GM23338 (cell line): ENCODE measurements around the gene SLC25A15. TPM values are rescaled to one million over a fixed set of nuclear protein-coding genes. Genes with fewer than 3 reads are reported as not detected.

Source experiments
- ATAC-seq: fragments of 200-7000 bp; cut with Tn5 transposase; 3 replicates; pipeline ENCODE4 v1.9.1; 2020
- DNase-seq: peaks from one replicate; pipeline ENCODE4 v3.0.0-alpha.2; 2015; ENCODE audit warnings: low spot score
- H2AFZ ChIP-seq: fragments of 200-600 bp; sonication (generic); 2 replicates; pipeline ENCODE4 v1.8.0; 2016; ENCODE audit warnings: antibody characterized with exemption, mild to moderate bottlenecking, moderate library complexity
- H3F3A ChIP-seq: fragments of 200-600 bp; sonication (generic); replicated peaks from 2 replicates; pipeline ENCODE4 v1.8.0; 2017; ENCODE audit warnings: antibody characterized with exemption, mixed run types, low read depth
- H3K27ac ChIP-seq: fragments of 200-600 bp; sonication (generic); 2 replicates; pipeline ENCODE4 v1.6.1; 2016; ENCODE audit warnings: low read depth
- H3K27me3 ChIP-seq: fragments of 200-600 bp; sonication (generic); 2 replicates; pipeline ENCODE4 v1.8.0; 2016; ENCODE audit warnings: mild to moderate bottlenecking, mixed run types, moderate library complexity; ENCODE audit not compliant: insufficient read depth
- H3K36me3 ChIP-seq: fragments of 200-600 bp; sonication (generic); 2 replicates; pipeline ENCODE4 v1.8.0; 2016; ENCODE audit warnings: mild to moderate bottlenecking; ENCODE audit not compliant: insufficient read depth
- H3K4me1 ChIP-seq: fragments of 200-600 bp; sonication (generic); 2 replicates; pipeline ENCODE4 v1.8.0; 2016; ENCODE audit warnings: mild to moderate bottlenecking, moderate library complexity; ENCODE audit not compliant: insufficient read depth
- H3K4me2 ChIP-seq: fragments of 200-600 bp; sonication (generic); 2 replicates; pipeline ENCODE4 v1.7.1; 2017; ENCODE audit warnings: mixed run types
- H3K4me3 ChIP-seq: fragments of 200-600 bp; sonication (generic); 2 replicates; pipeline ENCODE4 v1.6.1; 2016; ENCODE audit warnings: mixed run types
- H3K79me2 ChIP-seq: fragments of 200-600 bp; sonication (generic); replicated peaks from 2 replicates; pipeline ENCODE4 v1.8.0; 2017; ENCODE audit warnings: mild to moderate bottlenecking; ENCODE audit not compliant: insufficient read depth
- H3K9me2 ChIP-seq: fragments of 200-600 bp; sonication (generic); 2 replicates; pipeline ENCODE4 v1.8.0; 2017; ENCODE audit not compliant: insufficient read depth
- H4K20me1 ChIP-seq: fragments of 200-600 bp; sonication (generic); replicated peaks from 2 replicates; pipeline ENCODE4 v1.8.0; 2017; ENCODE audit warnings: mild to moderate bottlenecking; ENCODE audit not compliant: insufficient read depth
- H3K27ac Mint-ChIP-seq: 2 replicates; pipeline ENCODE4 v1.8.0; 2020; ENCODE audit warnings: inconsistent platforms, mild to moderate bottlenecking, moderate library complexity, mixed read lengths
- H3K27me3 Mint-ChIP-seq: 3 replicates; pipeline ENCODE4 v1.8.0; 2022; ENCODE audit warnings: low read depth, mild to moderate bottlenecking, moderate library complexity, mixed read lengths, inconsistent platforms; ENCODE audit not compliant: insufficient read depth, poor library complexity
- H3K36me3 Mint-ChIP-seq: 3 replicates; pipeline ENCODE4 v1.8.0; 2021; ENCODE audit warnings: low read depth, mild to moderate bottlenecking, inconsistent platforms, moderate library complexity, mixed read lengths
- H3K4me1 Mint-ChIP-seq: 3 replicates; pipeline ENCODE4 v1.8.0; 2020; ENCODE audit warnings: mild to moderate bottlenecking, inconsistent platforms, mixed read lengths
- H3K4me3 Mint-ChIP-seq: 3 replicates; pipeline ENCODE4 v1.8.0; 2021; ENCODE audit warnings: moderate library complexity, mild to moderate bottlenecking, inconsistent platforms, mixed read lengths
- H3K9me3 Mint-ChIP-seq: 3 replicates; pipeline ENCODE4 v1.8.0; 2020; ENCODE audit warnings: moderate library complexity, mild to moderate bottlenecking, inconsistent platforms, mixed read lengths
- CREB1 ChIP-seq: fragments of 250-450 bp; sonication (Bioruptor Pico); IDR thresholded peaks from 2 replicates; pipeline ENCODE4 v1.5.0; 2020; ENCODE audit warnings: low read depth, mild to moderate bottlenecking, moderate library complexity
- EZH2 ChIP-seq: fragments of 200-600 bp; sonication (generic); IDR thresholded peaks from one replicate; pipeline ENCODE4 v1.8.0; 2017; ENCODE audit warnings: antibody characterized with exemption, mild to moderate bottlenecking, low read depth; ENCODE audit not compliant: unreplicated experiment
- EZH2phosphoT487 ChIP-seq: fragments of 200-600 bp; sonication (generic); IDR thresholded peaks from one replicate; pipeline ENCODE4 v1.8.1; 2018; ENCODE audit warnings: antibody characterized with exemption; ENCODE audit not compliant: unreplicated experiment
- JUNB ChIP-seq: IDR thresholded peaks from one replicate; pipeline ENCODE4 v1.6.1; 2016; ENCODE audit warnings: antibody characterized with exemption; ENCODE audit not compliant: unreplicated experiment
- NANOG ChIP-seq: IDR thresholded peaks from 2 replicates; pipeline ENCODE4 v1.6.1; 2016; ENCODE audit warnings: antibody characterized with exemption, borderline replicate concordance
- POLR2AphosphoS5 ChIP-seq: IDR thresholded peaks from 2 replicates; pipeline ENCODE4 v1.6.1; 2016; ENCODE audit warnings: antibody characterized with exemption, low read depth
- STAT1 ChIP-seq: IDR thresholded peaks from one replicate; pipeline ENCODE4 v1.6.1; 2016; ENCODE audit warnings: antibody characterized with exemption; ENCODE audit not compliant: unreplicated experiment
- ZNF114 ChIP-seq: fragments of 250-450 bp; sonication (Bioruptor Pico); IDR thresholded peaks from 2 replicates; pipeline ENCODE4 v1.5.0; 2020; ENCODE audit warnings: mild to moderate bottlenecking, moderate library complexity
- ZNF331 ChIP-seq: fragments of 250-450 bp; sonication (Bioruptor Pico); IDR thresholded peaks from 2 replicates; pipeline ENCODE4 v1.5.0; 2020; ENCODE audit warnings: low read depth, mild to moderate bottlenecking, moderate library complexity
- polyA plus RNA-seq: library from polyadenylated mRNA; unstranded; fragments of >200 nt; fragmentation: Nextera tagmentation; extraction: Ambion mirVana; gene quantifications from 2 replicates; pipeline ENCODE4 v1.2.1, GENCODE V29; 2016
- total RNA-seq: library from RNA; depleted of rRNA; stranded (reverse); fragments of >200 nt; shearing (Covaris generic); gene quantifications from 2 replicates; pipeline ENCODE4 v1.2.3, GENCODE V29; 2014
- TF ChIP-seq, protein P1 (sequence below): IDR thresholded peaks from 2 replicates; pipeline ENCODE4 v1.6.1; 2016; ENCODE audit warnings: antibody characterized with exemption
- TF ChIP-seq, protein P2 (sequence below): fragments of 250-450 bp; sonication (Bioruptor Pico); IDR thresholded peaks from 2 replicates; pipeline ENCODE4 v1.5.0; 2020; ENCODE audit warnings: mild to moderate bottlenecking, moderate library complexity
- TF ChIP-seq, protein P3 (sequence below): IDR thresholded peaks from one replicate; pipeline ENCODE4 v1.6.1; 2018; ENCODE audit warnings: antibody characterized with exemption; ENCODE audit not compliant: unreplicated experiment
- TF ChIP-seq, protein P4 (sequence below), 2 experiments: fragments of 200-600 bp in 1 of 2; sonication (generic) in 1 of 2; conservative IDR thresholded peaks; 2 replicates each; pipeline versions ENCODE4 v1.5.1 to v1.6.1; 2016 to 2017; ENCODE audit warnings: antibody characterized with exemption in 2 of 2, low read depth in 2 of 2, mild to moderate bottlenecking in 2 of 2, moderate library complexity in 1 of 2

Gene SLC25A15
- total and polyA plus RNA-seq, 2 experiments from 2014 or later = 6.5 to 32.6 TPM

DNA sequence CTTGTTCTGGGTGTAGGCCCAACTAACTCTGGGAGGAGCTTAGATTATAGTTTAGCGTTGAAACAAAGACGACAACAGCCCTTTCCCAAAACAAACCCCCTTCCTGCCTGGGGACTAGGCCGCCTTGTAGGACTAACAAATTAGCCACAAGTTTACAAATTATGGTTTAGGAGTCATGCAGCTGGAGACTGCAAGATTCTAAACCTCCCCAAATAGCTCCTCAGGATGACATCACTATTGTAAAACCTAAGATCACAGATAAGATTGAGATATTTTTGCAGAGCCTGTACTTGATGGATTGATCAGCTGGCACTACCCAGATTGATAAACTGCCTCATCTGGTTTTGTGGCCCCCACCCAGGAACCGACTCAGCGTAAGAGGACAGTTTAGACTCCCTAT is 2.3 kb upstream of the SLC25A15 start:
- H3K4me2 ChIP-seq = no peak overlapping the region
- H3K4me3 ChIP-seq = no peak overlapping the region
- no peak for ATAC-seq
- no peaks in the 10 kb centered on the region for H3K27me3 ChIP-seq
- no peaks in the 10 kb centered on the region for H4K20me1 ChIP-seq
- no peaks in the 10 kb centered on the region for H3K4me1 Mint-ChIP-seq
- TF ChIP-seq, protein P1, sequence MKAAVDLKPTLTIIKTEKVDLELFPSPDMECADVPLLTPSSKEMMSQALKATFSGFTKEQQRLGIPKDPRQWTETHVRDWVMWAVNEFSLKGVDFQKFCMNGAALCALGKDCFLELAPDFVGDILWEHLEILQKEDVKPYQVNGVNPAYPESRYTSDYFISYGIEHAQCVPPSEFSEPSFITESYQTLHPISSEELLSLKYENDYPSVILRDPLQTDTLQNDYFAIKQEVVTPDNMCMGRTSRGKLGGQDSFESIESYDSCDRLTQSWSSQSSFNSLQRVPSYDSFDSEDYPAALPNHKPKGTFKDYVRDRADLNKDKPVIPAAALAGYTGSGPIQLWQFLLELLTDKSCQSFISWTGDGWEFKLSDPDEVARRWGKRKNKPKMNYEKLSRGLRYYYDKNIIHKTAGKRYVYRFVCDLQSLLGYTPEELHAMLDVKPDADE = no peak
- TF ChIP-seq NANOG = no peak
- TF ChIP-seq POLR2AphosphoS5 = no peak
- TF ChIP-seq ZNF331 (CRISPR knock-in tag) = no peak
- no peak for TF ChIP-seq EZH2phosphoT487
- no peak for TF ChIP-seq ZNF114 (CRISPR knock-in tag)
- no peak for TF ChIP-seq STAT1
- TF ChIP-seq, protein P2, sequence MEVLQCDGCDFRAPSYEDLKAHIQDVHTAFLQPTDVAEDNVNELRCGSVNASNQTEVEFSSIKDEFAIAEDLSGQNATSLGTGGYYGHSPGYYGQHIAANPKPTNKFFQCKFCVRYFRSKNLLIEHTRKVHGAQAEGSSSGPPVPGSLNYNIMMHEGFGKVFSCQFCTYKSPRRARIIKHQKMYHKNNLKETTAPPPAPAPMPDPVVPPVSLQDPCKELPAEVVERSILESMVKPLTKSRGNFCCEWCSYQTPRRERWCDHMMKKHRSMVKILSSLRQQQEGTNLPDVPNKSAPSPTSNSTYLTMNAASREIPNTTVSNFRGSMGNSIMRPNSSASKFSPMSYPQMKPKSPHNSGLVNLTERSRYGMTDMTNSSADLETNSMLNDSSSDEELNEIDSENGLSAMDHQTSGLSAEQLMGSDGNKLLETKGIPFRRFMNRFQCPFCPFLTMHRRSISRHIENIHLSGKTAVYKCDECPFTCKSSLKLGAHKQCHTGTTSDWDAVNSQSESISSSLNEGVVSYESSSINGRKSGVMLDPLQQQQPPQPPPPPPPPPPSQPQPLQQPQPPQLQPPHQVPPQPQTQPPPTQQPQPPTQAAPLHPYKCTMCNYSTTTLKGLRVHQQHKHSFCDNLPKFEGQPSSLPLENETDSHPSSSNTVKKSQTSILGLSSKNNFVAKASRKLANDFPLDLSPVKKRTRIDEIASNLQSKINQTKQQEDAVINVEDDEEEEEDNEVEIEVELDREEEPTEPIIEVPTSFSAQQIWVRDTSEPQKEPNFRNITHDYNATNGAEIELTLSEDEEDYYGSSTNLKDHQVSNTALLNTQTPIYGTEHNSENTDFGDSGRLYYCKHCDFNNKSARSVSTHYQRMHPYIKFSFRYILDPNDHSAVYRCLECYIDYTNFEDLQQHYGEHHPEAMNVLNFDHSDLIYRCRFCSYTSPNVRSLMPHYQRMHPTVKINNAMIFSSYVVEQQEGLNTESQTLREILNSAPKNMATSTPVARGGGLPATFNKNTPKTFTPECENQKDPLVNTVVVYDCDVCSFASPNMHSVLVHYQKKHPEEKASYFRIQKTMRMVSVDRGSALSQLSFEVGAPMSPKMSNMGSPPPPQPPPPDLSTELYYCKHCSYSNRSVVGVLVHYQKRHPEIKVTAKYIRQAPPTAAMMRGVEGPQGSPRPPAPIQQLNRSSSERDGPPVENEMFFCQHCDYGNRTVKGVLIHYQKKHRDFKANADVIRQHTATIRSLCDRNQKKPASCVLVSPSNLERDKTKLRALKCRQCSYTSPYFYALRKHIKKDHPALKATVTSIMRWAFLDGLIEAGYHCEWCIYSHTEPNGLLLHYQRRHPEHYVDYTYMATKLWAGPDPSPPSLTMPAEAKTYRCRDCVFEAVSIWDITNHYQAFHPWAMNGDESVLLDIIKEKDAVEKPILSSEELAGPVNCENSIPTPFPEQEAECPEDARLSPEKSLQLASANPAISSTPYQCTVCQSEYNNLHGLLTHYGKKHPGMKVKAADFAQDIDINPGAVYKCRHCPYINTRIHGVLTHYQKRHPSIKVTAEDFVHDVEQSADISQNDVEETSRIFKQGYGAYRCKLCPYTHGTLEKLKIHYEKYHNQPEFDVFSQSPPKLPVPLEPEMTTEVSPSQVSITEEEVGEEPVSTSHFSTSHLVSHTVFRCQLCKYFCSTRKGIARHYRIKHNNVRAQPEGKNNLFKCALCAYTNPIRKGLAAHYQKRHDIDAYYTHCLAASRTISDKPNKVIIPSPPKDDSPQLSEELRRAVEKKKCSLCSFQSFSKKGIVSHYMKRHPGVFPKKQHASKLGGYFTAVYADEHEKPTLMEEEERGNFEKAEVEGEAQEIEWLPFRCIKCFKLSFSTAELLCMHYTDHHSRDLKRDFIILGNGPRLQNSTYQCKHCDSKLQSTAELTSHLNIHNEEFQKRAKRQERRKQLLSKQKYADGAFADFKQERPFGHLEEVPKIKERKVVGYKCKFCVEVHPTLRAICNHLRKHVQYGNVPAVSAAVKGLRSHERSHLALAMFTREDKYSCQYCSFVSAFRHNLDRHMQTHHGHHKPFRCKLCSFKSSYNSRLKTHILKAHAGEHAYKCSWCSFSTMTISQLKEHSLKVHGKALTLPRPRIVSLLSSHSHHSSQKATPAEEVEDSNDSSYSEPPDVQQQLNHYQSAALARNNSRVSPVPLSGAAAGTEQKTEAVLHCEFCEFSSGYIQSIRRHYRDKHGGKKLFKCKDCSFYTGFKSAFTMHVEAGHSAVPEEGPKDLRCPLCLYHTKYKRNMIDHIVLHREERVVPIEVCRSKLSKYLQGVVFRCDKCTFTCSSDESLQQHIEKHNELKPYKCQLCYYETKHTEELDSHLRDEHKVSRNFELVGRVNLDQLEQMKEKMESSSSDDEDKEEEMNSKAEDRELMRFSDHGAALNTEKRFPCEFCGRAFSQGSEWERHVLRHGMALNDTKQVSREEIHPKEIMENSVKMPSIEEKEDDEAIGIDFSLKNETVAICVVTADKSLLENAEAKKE (CRISPR knock-in tag) = no peak
- TF ChIP-seq, protein P3, sequence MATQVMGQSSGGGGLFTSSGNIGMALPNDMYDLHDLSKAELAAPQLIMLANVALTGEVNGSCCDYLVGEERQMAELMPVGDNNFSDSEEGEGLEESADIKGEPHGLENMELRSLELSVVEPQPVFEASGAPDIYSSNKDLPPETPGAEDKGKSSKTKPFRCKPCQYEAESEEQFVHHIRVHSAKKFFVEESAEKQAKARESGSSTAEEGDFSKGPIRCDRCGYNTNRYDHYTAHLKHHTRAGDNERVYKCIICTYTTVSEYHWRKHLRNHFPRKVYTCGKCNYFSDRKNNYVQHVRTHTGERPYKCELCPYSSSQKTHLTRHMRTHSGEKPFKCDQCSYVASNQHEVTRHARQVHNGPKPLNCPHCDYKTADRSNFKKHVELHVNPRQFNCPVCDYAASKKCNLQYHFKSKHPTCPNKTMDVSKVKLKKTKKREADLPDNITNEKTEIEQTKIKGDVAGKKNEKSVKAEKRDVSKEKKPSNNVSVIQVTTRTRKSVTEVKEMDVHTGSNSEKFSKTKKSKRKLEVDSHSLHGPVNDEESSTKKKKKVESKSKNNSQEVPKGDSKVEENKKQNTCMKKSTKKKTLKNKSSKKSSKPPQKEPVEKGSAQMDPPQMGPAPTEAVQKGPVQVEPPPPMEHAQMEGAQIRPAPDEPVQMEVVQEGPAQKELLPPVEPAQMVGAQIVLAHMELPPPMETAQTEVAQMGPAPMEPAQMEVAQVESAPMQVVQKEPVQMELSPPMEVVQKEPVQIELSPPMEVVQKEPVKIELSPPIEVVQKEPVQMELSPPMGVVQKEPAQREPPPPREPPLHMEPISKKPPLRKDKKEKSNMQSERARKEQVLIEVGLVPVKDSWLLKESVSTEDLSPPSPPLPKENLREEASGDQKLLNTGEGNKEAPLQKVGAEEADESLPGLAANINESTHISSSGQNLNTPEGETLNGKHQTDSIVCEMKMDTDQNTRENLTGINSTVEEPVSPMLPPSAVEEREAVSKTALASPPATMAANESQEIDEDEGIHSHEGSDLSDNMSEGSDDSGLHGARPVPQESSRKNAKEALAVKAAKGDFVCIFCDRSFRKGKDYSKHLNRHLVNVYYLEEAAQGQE = no peak
- no peak for TF ChIP-seq CREB1 (CRISPR knock-in tag)
- TF ChIP-seq JUNB = no peak
- no peak for TF ChIP-seq EZH2
- TF ChIP-seq, protein P4, sequence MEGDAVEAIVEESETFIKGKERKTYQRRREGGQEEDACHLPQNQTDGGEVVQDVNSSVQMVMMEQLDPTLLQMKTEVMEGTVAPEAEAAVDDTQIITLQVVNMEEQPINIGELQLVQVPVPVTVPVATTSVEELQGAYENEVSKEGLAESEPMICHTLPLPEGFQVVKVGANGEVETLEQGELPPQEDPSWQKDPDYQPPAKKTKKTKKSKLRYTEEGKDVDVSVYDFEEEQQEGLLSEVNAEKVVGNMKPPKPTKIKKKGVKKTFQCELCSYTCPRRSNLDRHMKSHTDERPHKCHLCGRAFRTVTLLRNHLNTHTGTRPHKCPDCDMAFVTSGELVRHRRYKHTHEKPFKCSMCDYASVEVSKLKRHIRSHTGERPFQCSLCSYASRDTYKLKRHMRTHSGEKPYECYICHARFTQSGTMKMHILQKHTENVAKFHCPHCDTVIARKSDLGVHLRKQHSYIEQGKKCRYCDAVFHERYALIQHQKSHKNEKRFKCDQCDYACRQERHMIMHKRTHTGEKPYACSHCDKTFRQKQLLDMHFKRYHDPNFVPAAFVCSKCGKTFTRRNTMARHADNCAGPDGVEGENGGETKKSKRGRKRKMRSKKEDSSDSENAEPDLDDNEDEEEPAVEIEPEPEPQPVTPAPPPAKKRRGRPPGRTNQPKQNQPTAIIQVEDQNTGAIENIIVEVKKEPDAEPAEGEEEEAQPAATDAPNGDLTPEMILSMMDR (conservative IDR thresholded peaks at IDR 0.05; ENCODE audit: low read depth in 2 of 2) = no peak
- H3K9me3 Mint-ChIP-seq = no peaks in the 10 kb centered on the region
- no peaks in the 10 kb centered on the region for H3K9me2 ChIP-seq
- H3K27ac Mint-ChIP-seq = no peak overlapping the region
- no peaks in the 10 kb centered on the region for H3K36me3 ChIP-seq
- no peaks in the 10 kb centered on the region for H3K79me2 ChIP-seq
- H3K4me3 Mint-ChIP-seq = no peak overlapping the region
- peaks cover under 1% of the 10 kb centered on the region; the same call in 2 of the 3 replicates for H3K36me3 Mint-ChIP-seq
- H3K4me1 ChIP-seq = peaks cover 7% of the 10 kb centered on the region; the same call in 1 of the 2 replicates
- H2AFZ ChIP-seq = no peak overlapping the region
- DNase-seq = no peak
- no peak overlapping the region for H3K27ac ChIP-seq
- H3F3A ChIP-seq = 0 out of 2 replicates have a peak, but pooled peaks cover 10% of the 10 kb centered on the region
- H3K27me3 Mint-ChIP-seq = peaks cover 2% of the 10 kb centered on the region
